Ramos (cell line): Measurements from ENCODE around the gene LSM14A.
"Not testable (repeated sequence)": the region's sequence is repeated elsewhere in the genome, so short reads cannot be mapped to it uniquely, and the experiment has no call there.

Experiments
- in situ Hi-C: fragments of 300-500 bp; cut with MboI; formaldehyde crosslinking; loops from one replicate; pipeline ENCODE4 v1.14.3; 2022; ENCODE audit warnings: low sequenced_read_pairs; ENCODE audit not compliant: unreplicated experiment

Gene LSM14A

DNA sequence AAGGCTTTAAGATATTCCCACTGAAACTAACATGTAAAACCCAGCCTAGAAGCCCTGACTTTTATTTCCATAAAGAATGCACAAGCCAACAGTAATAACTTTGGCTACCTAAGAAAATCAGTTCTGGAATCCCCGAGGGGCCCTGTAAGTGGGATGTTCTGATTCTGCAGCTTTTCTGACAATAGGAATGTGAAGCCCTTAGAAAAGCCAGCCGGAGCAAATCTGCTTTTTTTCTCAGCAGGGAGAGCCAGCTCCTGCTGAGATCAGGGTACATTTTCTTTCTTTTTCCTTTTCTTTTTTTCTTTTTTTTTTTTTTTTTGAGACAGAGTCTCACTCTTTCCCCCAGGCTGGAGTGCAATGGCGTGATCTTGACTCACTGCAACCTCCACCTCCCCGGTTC is 74.0 kb downstream of the LSM14A start:
- in situ Hi-C loops = no loop called here

DNA sequence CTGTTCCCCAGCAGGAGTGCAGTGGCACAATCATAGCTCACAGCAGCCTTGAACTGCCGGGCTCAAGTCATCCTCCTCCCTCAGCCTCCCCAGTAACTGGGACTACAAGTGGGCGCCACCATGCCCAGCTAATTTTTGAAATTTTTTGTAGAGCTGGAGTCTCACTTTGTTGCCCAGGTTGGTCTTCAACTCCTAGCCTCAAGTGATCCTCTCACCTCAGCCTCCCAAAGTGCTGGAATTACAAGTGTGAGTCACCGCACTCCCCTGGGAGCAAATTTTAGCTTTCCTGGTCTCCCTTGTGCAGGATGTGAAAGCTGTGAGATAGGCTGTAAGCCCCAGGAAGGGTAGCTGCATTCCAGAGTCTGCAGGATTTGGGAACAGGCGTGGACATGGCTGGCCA is 76.6 kb downstream of the LSM14A start:
- in situ Hi-C loops = no loop called here

DNA sequence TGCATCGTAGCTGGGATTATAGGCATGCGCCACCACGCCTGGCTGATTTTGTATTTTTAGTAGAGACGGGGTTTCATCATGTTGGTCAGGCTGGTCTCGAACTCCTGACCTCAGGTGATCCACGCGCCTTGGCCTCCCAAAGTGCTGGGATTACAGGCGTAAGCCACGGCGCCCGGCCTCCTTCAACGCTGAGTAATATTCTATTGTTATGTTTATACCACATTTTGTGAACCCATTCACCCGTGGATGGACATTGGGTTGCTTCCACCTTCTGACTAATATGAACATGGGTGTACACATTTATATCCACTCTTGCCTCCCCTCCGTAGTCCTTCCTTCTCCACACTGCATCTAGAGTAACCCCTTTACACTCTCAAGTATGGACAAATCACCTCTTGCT is 80.9 kb downstream of the LSM14A start:
- in situ Hi-C loops = not testable (repeated sequence)

DNA sequence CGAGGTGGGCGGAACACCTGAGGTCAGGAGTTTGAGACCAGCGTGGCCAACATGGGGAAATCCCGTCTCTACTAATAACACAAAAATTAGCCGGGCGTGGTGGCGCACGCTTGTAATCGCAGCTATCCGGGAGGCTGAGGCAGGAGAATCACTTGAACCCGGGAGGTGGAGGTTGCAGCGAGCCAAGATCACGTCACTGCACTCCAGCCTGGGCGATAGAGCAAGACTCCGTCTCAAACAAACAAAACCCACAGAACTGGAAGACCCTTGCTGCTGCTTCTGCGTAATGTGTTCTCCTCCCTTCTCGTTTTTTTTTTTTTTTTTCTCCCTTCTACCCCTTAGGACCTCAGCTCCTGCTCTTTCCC is 81.4 kb downstream of the LSM14A start:
- in situ Hi-C loops = not testable (repeated sequence)

DNA sequence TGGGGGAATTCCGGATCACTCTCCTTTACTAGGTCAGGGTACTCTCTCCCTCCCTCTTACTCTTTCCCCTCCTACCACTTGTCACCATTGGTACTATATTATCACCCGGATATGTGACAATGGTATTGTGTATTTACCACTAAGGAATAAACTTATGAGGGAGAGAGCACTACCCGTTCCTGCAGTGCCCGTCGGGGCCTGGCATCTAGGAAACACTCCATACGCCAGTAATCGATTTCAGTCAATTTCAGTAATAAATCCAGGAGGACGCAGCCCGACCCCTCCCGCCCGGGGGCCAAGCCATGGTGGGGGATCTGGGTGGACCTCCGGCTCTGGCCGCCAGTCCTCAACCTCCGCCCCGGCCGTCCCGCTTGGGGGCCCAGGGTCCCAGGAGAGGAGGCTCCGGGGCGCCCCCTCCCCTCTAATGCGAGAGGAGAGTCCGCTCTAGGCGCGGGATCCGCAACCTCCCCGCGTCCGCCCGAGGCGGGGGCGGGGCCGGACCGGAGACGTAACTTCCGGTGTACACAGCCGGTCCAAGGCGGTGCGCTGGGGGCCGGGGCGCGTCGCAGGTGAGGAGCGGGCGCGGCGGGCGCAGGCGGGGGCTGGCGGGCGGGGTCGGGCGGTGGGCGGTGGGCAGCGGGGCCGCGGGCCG is 81.9 kb downstream of the LSM14A start, which contains the start of gene GARRE1:
GARRE1 (plus strand) TSS at position 509 of the 652 bp plus-strand sequence. CDS start 45,920 bp downstream, outside the sequence.
- in situ Hi-C loops = no loop called here

DNA sequence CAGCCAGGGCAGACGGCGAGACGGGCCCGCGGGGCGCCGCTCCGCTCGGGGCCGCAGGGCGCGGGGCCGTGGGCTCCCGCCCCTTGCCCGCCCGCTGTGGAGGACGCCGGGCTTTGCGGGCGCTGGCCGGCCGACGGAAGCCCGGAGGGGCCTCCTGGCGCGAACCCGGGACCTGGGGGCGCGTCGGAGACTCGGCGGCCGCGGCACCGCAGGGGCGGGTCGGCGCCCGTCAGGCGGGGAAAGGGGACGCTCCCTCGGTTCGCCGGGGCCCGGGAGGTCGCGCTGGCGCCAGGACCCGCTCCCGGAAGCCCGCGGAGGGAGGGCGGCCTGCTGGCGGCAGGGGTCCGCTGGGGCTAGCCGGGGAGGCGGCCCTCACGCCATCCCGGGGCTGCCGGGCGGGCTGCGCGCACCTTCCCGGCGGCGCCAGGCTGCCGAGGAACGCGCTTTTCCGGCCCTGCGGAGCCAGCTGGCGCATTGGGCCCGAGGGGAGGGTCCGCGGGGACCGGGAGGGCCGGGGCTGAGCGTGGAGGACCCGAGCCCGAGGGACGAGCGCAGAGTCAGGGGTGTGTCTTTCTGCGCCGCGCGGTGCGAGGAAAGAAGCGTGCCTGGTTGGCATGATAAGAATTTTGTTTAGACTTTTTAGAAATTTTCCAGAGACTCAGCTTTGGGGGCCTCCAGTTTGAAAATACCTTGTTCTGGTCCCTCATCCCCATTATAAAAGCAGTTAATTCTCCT is 82.6 kb downstream of the LSM14A start:
- in situ Hi-C loops = no loop called here

DNA sequence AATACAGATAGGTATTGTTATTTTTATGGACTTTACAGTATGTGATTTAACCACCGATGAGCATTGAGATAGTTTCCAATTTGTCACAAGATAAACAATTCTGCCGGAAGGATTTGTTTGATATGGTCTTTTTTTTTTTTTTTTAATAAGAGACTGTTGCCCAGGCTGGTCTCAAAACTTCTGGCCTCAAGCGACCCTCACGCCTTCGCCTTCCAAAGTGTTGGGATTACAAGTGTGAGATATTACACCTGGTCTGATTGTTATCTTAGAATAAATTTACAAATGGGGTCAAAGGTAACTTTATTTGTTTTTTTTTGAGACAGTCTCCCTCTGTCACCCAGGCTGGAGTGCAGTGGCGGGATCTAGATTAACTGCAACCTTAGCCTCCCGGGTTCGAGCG is 83.2 kb downstream of the LSM14A start:
- in situ Hi-C loops = no loop called here

DNA sequence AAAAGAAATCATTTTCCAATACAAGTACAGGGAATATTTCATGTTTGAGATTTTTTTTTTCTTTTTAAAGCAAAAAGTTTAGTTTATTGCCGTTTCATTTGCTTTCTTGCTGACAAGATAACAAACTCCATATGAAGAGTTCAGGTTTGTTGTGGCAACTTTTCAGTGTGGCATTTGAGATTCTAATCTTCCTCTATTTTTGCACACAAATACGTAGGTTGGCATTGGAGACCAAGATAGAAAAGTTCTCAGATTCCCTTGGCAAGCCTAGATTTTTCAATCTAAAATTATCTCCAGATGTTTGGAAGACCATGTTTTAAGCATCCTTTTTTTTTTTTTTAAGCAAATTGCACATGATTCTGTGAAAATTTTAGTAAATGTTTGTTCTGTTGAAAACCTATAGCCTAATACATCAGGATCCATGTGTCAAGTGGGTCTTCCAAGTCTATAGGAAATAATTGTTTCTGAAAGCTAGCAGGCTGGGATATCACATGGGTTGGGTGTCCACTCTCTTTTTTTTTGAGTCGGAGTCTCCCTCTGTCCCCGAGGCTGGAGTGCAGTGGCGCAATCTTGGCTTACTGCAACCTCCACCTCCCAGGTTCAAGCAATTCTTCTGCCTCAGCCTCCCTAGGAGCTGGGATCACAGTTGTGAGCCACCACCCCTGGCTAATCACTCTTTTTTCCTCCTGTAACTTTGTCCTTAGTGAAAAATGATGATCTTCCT is 84.7 kb downstream of the LSM14A start:
- in situ Hi-C loops = no loop called here

DNA sequence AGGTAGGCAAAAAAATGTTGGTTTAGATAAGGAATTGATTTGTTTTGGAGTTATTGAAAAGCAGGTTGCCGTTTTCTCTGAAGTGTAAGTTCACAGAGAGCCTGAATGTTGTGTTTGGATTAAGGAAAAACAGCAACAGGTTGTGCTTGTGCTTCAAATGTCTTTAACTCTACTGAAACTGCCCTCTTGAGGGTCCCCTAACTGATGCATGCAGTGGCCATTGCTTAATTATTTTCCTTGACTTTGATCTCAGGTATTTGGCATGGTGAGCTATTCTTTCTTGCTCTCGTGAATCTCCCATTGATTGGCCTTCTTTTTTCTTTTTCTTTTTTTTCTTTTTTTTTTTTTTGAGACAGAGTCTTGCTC is 85.2 kb downstream of the LSM14A start:
- in situ Hi-C loops = no loop called here

DNA sequence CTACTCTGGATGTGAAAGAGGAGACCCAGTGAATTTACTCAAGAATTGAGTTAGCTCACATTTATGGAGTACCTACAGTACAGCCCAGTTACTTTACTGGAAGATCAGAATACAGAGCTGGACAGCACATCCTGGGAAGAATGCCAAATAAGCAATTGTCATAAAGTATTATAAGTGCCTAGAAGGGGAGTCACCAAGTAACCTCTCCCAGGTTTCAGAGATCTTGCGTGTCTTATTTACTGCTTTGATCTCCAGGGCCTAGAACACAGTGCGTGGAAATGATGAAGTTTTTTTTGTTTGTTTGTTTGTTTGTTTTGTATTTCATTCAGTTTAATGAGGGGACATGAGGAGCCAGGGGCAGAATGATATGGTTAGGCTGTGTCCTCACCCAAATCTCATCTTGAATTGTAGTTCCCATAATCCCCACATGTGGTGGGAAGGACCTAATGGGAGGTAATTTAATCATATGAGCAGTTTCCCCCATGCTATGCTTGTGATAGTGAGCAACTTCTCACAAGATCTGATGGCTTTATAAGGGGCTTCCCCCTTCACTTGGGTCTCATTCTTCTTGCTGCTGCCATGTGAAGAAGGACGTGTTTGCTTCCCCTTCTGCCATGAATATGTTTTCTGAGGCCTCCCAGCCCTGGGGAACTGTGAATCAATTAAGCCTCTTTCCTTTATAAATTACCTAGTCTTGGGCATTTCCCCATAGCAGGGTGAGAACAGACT is 87.2 kb downstream of the LSM14A start:
- in situ Hi-C loops = no loop called here

DNA sequence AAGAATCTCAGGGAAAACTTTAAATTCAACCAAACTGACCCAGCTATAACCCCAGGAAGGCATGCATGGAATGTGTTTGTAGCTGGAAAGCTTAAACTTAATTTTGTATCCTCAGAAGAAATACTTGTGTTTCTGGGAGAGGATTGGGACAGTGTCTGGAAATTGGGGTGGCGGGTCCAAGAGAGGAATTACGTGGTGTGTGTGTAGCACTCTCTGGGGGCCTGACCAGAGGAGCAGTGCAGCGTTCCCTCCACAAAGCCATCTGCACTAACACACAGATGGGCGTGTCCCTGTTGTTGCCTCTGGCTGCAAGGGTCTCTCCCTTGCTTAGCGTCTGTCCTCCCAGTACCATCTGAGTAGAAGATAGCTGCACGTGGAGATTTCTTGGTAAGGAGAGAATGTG is 88.5 kb downstream of the LSM14A start:
- in situ Hi-C loops = no loop called here

DNA sequence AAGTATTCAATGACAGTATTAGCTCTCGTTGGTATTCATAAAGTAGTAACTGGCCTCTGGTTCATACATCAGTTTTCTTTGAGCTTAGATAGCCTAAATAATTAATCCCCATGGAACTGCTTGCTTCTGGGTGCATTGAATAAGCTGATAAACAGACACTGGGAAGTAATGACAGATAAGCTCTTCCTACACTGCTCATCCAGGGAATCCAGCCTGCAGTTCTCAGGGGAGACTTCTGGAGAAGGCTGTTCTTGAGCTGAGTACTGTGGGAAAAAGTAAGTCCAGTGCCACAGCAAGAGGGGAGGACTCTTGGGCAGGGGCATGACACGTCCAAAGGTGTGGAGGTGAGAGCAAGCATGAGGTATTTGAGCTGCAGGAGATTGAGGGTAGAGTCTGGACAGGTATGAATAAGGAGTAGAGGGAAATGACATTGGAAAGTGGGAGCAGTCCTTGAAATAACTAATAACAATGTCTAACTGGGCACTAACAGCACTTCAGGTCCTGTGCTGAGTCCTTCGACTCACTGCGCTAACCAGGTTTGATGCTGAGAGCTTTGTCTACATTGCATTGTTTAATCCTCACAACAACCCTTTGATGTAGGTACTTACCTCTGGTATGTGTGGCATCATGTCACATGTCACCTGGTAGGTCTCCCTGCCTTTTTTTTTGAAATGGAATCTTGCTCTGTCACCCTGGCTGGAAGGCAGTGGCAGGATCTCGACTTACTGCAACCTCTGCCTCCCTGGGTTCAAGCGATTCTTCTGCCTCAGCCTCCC is 89.2 kb downstream of the LSM14A start:
- in situ Hi-C loops = no loop called here

DNA sequence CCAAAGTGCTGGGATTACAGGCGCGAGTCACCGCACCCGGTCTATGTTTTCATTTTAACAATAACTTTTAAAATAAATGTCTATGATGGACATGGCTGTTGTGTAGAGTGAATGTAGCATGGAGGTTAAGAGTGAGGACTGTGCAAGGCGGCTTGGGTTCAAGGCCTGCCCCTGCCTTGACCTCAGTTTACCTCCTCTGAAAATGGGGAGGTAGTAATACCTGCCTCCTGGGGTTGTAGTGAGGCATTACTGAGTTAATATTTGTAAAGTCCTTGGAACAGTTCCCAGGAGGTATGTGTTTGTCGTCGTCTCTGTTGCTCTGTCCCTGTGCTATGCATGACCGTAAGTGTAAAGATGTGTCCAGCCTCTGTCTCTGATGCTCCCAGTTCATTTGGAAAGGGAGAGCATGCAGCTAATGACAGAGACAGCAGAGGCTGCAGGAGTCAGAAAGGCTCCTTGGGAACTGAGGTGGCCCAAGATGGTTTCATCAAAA is 91.5 kb downstream of the LSM14A start:
- in situ Hi-C loops = no loop called here

DNA sequence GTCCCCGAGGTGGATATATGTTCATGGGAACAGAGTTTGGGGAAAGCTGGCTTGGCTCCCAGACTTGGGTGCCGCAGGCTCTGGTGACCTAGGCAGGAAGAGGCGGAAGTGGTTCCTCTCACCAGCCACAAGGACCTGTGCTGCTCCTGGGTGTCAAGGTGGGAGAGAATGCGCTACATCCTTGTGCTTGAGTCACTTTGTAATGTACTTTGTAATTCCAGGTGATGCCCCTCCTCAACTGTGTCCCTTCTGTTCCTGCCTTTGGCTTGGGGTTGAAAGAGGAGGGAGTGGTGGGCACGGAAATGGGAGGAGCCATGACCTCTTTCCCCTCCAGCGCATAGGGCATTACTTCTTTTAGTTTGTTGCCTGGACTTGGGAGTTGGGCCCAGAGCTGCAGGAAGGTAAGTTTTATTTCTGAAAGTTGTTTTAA is 92.9 kb downstream of the LSM14A start:
- in situ Hi-C loops = no loop called here

DNA sequence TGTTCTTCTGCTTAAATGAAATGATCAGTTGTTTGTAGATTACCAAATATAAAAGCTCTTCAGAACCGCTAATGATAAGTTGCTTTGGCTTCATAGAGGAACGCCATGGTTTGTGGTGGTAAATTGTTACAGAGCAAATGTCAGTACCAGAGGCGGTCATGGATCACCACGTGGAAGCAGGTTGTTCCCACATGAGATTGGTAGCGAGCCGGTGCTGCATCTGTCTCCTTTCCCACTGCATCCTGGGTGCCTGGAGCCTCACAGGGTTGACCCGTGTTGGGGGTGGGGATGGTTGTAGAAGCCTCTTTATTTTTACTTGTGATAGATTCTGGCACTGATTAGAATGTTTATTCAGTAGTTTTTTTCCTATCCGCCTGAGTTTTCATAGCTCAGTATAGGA is 96.8 kb downstream of the LSM14A start:
- in situ Hi-C loops = no loop called here

DNA sequence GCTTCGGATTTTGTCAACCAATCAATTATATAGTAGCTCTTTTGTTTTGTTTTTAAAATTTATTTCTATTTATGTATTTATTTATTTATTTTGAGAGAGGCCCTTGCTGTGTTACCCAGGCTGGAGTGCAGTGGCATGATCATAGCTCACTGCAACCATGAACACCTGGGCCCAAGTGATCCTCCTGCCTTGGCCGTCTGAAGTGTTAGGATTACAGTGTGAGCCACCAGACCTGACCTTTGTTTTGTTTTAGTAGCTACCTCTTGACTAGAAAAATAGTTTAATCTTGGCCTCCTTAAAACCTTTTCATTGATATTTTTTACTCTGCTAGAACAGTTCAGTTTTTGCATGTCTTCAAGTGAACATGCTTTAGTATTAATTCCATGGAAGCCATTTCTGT is 97.2 kb downstream of the LSM14A start:
- in situ Hi-C loops = no loop called here

DNA sequence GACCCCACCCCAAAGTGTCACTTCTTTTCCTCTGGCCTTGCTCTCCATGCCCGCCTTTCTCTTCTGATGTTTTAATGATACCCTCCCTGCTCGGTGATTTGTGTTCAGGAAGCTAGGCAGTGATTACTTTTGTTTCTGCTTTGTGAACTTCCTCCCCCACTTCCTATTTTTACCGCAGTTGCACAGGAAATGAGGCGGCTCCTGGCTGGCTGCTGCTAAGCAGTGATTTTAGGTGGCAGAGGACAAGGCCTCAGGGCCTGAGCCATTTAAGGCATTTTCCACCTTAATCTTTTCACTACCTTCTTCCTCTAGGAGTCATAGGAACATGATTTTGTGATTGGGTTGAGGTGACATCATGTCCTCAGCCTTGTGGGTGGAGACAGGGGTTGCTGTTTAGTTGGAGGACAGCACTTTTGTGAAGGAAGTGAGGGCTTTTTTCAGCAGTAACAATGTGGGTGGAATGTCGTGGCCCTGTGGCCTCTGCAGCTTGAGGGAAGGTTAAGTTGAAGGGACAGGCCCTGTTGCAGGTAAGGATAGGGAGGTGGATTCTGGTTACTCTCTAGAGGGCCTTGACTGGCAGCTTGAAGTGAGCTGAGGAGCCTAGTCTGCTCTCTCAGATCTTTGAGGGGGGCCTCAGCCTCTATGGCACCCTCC is 97.8 kb downstream of the LSM14A start:
- in situ Hi-C loops = no loop called here

DNA sequence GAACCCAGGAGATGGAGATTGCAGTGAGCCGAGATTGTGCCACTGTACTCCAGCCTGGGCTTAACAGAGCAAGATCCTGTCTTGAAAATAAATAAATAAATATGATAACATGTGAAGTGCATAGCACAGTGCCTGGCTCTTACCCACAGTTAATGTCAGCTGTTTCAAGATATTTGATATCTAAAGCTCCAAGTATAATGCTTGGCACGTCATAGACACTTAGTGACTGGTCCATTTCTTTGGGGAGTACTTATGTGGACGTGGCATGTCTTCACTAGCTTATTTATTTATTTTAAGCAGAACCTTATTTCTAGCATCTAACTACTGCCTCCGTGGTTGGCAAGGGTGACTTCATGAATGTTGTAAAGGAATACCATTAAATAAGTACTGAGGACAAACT is 100.8 kb downstream of the LSM14A start:
- in situ Hi-C loops = no loop called here

DNA sequence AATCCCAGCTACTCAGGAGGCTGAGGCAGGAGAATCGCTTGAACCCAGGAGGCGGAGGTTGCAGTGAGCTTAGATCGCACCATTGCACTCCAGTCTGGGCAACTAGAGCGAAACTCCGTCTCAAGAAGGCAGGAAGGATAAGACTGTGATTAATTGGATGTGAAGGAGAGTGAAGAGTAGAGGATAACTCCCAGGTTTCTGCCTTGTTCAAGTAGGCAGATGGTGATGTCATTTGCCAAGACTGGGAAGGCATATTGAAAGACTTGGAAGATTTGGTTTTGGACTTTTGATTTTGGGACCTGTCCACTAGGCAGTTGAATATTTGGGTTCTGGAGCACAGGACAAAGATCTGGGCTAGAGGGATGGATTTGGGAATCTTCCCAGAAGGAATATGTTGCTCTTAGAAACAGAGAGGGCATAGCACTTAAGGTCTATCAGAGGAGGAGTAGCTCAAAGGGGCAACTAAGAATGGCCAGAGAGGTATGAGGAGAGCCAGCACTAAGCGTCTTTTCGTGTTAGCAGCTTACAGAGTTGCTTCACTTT is 102.1 kb downstream of the LSM14A start:
- in situ Hi-C loops = no loop called here
